NCI-H446 (cell line): ENCODE measurements around the gene GEMIN7.
"Not testable (repeated sequence)": the region's sequence is repeated elsewhere in the genome, so short reads cannot be mapped to it uniquely, and the experiment has no call there.

Experiments
- DNase-seq, 2 experiments: peaks; one replicate each; lab custom pipeline; 2025; lab: John Stamatoyannopoulos, UW

Gene GEMIN7

DNA sequence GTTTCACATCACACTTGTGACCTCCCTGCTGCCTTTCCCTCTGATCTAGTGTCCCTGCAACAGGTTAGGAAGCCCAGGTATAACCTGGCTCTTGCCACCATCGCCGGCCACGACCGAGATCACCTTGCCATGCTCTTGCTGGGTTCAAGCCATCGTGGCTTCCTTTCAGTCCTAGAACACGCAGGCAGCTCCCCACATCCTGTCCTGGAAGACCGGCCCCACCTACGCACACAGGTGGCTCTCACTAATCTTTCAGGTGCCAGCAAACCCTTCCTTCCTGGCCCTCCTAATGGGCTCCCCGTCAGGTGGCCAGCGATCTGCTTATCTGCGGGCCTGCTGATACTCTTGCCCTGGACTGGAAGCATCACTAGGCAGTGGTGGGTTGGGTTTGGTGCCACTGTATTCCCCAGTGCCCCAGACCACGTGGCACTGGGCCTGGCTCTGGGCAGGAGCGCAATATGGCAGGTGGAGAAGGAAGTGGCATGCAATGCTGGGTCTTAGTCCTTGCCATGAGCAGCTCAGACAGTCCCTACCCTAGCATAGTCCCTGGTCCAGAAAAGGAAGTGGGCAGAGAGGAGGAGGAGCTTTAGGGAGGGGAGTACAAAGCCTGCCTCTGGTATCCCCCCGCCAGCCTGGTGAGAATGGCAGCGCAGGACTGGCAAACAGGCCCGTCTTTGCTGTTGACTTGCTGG lies 25.7 kb downstream of the GEMIN7 start:
- DNase-seq = no peak

GRCh38 chr19:45106363-45106762 lies 27.3 kb downstream of the GEMIN7 start:
- not testable (repeated sequence) for DNase-seq

DNA sequence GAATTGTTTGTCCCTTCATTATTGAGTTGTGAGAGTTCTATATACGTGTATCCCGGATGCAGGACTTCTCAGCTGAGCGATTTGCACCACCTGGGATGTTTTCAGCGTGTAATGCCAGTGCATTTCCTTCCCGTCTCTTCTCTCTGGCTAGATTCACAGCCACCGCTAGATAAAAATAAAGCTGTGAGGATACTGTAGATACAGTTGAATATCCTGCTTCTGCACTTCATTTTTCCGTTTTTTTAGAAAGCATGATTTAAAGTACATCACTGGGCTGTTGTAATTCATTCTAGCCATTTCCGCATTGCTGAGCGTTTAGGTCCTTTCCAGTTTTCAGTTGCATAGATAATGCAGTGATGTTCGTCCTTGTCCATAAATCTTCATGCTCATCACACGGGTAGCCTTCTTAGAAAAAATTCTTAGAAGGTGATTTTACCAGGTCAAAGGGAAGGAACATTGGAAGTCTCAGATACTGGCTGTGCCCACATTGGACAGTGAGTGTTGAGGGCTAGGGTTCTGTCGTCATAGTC lies 28.6 kb downstream of the GEMIN7 start:
- DNase-seq = no peak

GRCh38 chr19:45110851-45111266 lies 31.8 kb downstream of the GEMIN7 start:
- DNase-seq = no peak

GRCh38 chr19:45112111-45112827 lies 33.2 kb downstream of the GEMIN7 start:
- DNase-seq = no peak

- no peak for DNase-seq
Observed at GRCh38 chr19:45113628-45114027, 34.6 kb downstream of the GEMIN7 start.

DNA sequence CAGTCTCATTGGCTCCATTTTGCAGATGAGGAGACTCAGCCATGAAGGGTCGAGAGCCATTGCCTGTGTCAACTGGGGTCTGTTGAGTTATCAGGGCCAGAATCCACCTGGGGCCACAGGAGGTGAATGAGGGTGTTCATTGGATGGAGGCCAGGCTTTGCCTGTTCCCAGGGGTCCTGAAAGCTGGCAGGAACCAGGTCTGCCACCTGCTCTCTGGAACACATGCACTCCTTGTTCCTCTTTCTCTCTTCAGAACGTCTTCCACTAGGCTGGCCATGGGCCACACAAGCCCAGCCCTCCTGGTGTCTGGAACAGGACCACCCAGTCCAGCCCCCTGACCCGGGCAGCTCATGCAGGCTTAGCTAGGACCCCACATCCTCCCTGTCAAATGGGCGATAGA lies 35.1 kb downstream of the GEMIN7 start:
- no peak for DNase-seq

GRCh38 chr19:45115809-45116615 lies 37.0 kb downstream of the GEMIN7 start:
- DNase-seq = no peak

DNA sequence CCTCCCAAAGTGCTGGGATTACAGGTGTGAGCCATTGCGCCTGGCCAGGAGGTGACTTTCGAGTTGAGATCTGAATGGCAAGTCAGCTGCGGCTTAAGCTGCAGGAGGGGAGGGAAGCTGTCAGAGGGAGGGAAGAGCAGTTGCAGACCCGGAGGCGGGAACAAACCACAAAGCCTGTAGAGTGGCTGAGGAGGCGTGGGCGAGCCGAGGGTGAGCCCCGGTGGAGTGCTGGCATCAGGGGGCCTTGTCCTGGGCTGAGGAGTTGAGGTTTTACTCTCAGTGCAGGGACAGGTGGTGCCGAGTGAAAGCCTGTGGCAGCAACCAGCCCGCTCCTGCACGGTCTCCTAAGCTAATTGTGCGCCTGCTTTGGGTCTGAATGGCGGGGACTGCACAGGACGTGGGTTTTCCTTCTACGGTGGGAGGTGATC lies 38.1 kb downstream of the GEMIN7 start:
- DNase-seq = no peak

- no peak for DNase-seq
Observed at GRCh38 chr19:45117671-45118070, 38.6 kb downstream of the GEMIN7 start.

- no peak for DNase-seq
Observed at GRCh38 chr19:45118106-45118505, 39.0 kb downstream of the GEMIN7 start.

DNA sequence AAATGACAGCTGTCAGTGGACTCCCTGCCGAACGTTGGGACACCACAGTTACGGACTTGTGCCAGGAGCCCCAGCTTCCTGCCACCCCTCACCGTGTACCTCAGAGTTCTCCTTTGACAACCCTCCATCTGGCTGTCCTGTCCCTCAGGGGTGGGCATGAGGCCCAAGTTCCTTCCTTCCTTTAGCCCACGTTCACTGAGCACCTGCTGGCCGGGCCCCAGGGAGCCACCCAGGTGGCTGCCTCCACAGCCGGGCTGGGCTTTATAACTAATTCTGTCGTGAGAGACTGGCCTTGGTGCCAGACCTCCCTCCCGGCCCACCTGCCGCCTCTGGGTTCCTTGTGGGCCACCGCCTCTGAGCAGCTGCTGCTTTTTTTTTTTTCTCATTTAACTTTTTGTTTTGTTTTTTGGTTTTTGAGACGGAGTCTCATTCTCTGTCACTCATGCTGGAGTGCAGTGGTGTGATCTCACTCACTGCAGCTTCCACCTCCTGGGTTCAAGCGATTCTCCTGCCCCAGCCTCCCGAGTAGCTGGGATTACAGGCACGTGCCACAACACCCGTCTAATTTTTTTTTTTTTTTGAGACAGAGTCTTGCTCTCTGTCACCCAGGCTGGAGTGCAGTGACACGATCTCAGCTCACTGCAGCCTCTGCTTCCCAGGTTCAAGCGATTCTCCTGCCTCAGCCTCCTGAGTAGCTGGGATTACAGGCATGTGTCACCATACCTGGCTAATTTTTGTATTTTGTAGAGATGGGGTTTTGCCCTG lies 39.7 kb downstream of the GEMIN7 start:
- not testable (repeated sequence) for DNase-seq

DNA sequence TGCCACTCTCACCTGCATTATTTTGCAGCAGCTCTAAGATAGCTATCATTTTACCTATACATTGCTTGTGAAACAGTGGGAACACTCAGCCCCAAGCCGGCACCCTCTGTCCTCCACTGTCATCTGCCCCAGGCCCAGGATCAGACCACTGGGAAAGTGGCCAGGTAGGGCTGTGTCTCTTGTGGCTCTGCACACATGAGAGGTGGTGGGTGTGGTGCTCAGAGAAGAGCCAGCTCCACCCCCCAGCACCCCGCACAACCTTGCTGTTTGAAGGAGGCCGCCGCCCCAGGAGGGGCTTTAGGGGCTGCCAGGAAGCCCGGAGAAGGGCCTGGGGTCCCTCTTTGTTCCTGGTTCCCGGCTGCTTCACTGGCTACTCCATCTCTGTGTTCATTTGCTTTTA lies 40.5 kb downstream of the GEMIN7 start:
- DNase-seq = no peak

GRCh38 chr19:45121827-45122345 lies 42.8 kb downstream of the GEMIN7 start:
- DNase-seq = no peak

DNA sequence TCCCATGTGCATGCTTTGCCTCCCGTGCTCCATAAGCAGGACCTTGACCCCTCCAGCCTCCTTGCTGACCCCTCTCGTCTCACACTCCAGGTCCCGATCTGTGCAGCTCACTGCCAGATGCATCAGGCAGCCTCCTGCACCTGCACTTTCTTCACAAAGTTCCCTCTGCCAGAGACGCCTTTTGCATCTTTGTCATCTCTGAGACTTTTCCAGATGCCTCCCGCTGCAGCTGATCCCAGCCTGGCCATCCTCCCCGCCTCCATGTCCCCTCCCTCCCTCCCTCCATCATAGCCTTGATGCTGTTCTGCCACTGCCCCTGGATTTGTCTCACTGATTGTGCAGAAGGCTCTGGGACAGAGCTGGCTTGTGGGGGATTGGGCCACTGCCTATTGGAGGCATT lies 43.8 kb downstream of the GEMIN7 start:
- no peak for DNase-seq

GRCh38 chr19:45123440-45123850 lies 44.4 kb downstream of the GEMIN7 start:
- peak in 1 of 2 experiments; percentile 14 for DNase-seq

GRCh38 chr19:45124021-45124420 lies 45.0 kb downstream of the GEMIN7 start:
- no peak for DNase-seq

DNA sequence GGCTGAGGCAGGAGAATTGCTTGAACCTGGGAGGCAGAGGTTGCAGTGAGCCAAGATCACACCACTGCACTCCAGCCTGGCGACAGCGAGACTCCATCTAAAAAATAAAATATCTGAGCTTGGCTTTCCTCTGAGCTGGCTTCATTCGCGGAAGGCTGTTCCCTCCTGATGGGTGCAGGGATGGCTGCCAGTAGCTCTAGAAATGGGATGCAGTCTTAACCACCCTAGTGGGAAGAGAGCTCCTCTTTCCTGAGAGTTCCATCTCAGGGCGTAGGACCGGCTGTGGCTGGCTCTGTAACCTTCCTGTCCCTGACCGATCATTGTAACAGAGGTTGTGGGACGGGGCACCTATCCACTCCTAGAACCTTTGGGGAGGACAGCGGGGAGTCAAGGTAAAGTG lies 46.3 kb downstream of the GEMIN7 start:
- no peak for DNase-seq

- DNase-seq = peak; percentile 10 to 47
Observed at GRCh38 chr19:45125975-45126493, 47.0 kb downstream of the GEMIN7 start.

- no peak for DNase-seq
Observed at GRCh38 chr19:45126654-45127053, 47.6 kb downstream of the GEMIN7 start.

- no peak for DNase-seq
Observed at GRCh38 chr19:45128146-45128545, 49.1 kb downstream of the GEMIN7 start.
